ENCODE results near the gene NTSR1. TPM values are rescaled to one million over a fixed set of nuclear protein-coding genes. Genes with fewer than 3 reads are reported as not detected.

NTSR1 gene
- total and polyA plus RNA-seq, 2 experiments from 2014 or later, result 0.15 to 1.4 TPM

- peaks cover 13% of the 10 kb centered on the region for H3K4me1 Mint-ChIP-seq
- Histone ChIP-seq H3K4me3 (no peak overlapping the region), H3K4me2 (no peak overlapping the region), H3K4me1 (ENCODE audit: insufficient read depth) (no peaks in the 10 kb centered on the region), H3K9me2 (ENCODE audit: insufficient read depth) (no peaks in the 10 kb centered on the region), H3K27me3 (ENCODE audit: insufficient read depth) (no peaks in the 10 kb centered on the region), H3K36me3 (ENCODE audit: insufficient read depth) (no peaks in the 10 kb centered on the region), H4K20me1 (replicated peaks; ENCODE audit: insufficient read depth) (no peaks in the 10 kb centered on the region), H2AFZ (no peak overlapping the region), H3K79me2 (replicated peaks; ENCODE audit: insufficient read depth) (no peaks in the 10 kb centered on the region), H3K27ac (ENCODE audit: low read depth) (no peak overlapping the region), H3F3A (replicated peaks; ENCODE audit: low read depth) (no peaks in the 10 kb centered on the region)
- H3K4me3 Mint-ChIP-seq, result no peak overlapping the region
- ATAC-seq, result no peak
- TF ChIP-seq ZNF114 (CRISPR knock-in tag; IDR thresholded peaks at IDR 0.05) (no peak), EZH2 (IDR thresholded peaks at IDR 0.05; ENCODE audit: low read depth, unreplicated experiment) (no peak), ZNF331 (CRISPR knock-in tag; IDR thresholded peaks at IDR 0.05; ENCODE audit: low read depth) (no peak), JUNB (IDR thresholded peaks at IDR 0.05; ENCODE audit: unreplicated experiment) (no peak), NANOG (IDR thresholded peaks at IDR 0.05; ENCODE audit: borderline replicate concordance) (no peak), CREB1 (CRISPR knock-in tag; IDR thresholded peaks at IDR 0.05; ENCODE audit: low read depth) (no peak), STAT1 (IDR thresholded peaks at IDR 0.05; ENCODE audit: unreplicated experiment) (no peak), POLR2AphosphoS5 (IDR thresholded peaks at IDR 0.05; ENCODE audit: low read depth) (no peak), EZH2phosphoT487 (IDR thresholded peaks at IDR 0.05; ENCODE audit: unreplicated experiment) (no peak), ZNF462 (CRISPR knock-in tag; IDR thresholded peaks at IDR 0.05) (no peak)
- TF ChIP-seq, protein P1, sequence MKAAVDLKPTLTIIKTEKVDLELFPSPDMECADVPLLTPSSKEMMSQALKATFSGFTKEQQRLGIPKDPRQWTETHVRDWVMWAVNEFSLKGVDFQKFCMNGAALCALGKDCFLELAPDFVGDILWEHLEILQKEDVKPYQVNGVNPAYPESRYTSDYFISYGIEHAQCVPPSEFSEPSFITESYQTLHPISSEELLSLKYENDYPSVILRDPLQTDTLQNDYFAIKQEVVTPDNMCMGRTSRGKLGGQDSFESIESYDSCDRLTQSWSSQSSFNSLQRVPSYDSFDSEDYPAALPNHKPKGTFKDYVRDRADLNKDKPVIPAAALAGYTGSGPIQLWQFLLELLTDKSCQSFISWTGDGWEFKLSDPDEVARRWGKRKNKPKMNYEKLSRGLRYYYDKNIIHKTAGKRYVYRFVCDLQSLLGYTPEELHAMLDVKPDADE (IDR thresholded peaks at IDR 0.05), result no peak
- TF ChIP-seq, protein P2, sequence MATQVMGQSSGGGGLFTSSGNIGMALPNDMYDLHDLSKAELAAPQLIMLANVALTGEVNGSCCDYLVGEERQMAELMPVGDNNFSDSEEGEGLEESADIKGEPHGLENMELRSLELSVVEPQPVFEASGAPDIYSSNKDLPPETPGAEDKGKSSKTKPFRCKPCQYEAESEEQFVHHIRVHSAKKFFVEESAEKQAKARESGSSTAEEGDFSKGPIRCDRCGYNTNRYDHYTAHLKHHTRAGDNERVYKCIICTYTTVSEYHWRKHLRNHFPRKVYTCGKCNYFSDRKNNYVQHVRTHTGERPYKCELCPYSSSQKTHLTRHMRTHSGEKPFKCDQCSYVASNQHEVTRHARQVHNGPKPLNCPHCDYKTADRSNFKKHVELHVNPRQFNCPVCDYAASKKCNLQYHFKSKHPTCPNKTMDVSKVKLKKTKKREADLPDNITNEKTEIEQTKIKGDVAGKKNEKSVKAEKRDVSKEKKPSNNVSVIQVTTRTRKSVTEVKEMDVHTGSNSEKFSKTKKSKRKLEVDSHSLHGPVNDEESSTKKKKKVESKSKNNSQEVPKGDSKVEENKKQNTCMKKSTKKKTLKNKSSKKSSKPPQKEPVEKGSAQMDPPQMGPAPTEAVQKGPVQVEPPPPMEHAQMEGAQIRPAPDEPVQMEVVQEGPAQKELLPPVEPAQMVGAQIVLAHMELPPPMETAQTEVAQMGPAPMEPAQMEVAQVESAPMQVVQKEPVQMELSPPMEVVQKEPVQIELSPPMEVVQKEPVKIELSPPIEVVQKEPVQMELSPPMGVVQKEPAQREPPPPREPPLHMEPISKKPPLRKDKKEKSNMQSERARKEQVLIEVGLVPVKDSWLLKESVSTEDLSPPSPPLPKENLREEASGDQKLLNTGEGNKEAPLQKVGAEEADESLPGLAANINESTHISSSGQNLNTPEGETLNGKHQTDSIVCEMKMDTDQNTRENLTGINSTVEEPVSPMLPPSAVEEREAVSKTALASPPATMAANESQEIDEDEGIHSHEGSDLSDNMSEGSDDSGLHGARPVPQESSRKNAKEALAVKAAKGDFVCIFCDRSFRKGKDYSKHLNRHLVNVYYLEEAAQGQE (IDR thresholded peaks at IDR 0.05; ENCODE audit: unreplicated experiment), result no peak
- TF ChIP-seq, protein P3, sequence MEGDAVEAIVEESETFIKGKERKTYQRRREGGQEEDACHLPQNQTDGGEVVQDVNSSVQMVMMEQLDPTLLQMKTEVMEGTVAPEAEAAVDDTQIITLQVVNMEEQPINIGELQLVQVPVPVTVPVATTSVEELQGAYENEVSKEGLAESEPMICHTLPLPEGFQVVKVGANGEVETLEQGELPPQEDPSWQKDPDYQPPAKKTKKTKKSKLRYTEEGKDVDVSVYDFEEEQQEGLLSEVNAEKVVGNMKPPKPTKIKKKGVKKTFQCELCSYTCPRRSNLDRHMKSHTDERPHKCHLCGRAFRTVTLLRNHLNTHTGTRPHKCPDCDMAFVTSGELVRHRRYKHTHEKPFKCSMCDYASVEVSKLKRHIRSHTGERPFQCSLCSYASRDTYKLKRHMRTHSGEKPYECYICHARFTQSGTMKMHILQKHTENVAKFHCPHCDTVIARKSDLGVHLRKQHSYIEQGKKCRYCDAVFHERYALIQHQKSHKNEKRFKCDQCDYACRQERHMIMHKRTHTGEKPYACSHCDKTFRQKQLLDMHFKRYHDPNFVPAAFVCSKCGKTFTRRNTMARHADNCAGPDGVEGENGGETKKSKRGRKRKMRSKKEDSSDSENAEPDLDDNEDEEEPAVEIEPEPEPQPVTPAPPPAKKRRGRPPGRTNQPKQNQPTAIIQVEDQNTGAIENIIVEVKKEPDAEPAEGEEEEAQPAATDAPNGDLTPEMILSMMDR (conservative IDR thresholded peaks at IDR 0.05; ENCODE audit: low read depth in 2 of 2), result no peak
- H3K27me3 Mint-ChIP-seq (ENCODE audit: insufficient read depth, low read depth, poor library complexity), result peaks cover 7% of the 10 kb centered on the region
- peaks cover 13% of the 10 kb centered on the region; the same call in 2 of the 3 replicates for H3K9me3 Mint-ChIP-seq
- H3K36me3 Mint-ChIP-seq (ENCODE audit: low read depth), result no peaks in the 10 kb centered on the region
- H3K27ac Mint-ChIP-seq, result no peak overlapping the region
- DNase-seq (ENCODE audit: low spot score), result no peak
Observed at GRCh38 chr20:62682912-62683517, 25.6 kb upstream of the NTSR1 start.

Measured in GM23338 (cell line).